SH-SY5Y (cell line): ENCODE measurements around the gene INO80B.

Source experiments
- GATA2 ChIP-seq: IDR thresholded peaks from 2 replicates; pipeline ENCODE4 v1.6.1; 2011; ENCODE audit warnings: mild to moderate bottlenecking, low read depth, low read length
- GATA3 ChIP-seq: IDR thresholded peaks from 2 replicates; pipeline ENCODE4 v1.6.1; 2011; ENCODE audit warnings: low read depth, mild to moderate bottlenecking, low read length, moderate library complexity

- no peak for TF ChIP-seq GATA2
- TF ChIP-seq GATA3, result no peak
Observed at GRCh38 chr2:74505448-74506246, 50.8 kb downstream of the INO80B start.
